Glomerular endothelial cell (primary cell): ENCODE data around the gene ISOC2. TPM values are rescaled to one million over a fixed set of nuclear protein-coding genes. Genes with fewer than 3 reads are reported as not detected.

ENCODE experiments used
- DNase-seq: peaks from one replicate; pipeline ENCODE4 v3.0.0-alpha.2; 2011; ENCODE audit warnings: low read depth, low spot score; ENCODE audit errors: extremely low read depth
- total RNA-seq: library from RNA; depleted of rRNA; stranded (reverse); fragments of >200 nt; gene quantifications from 2 replicates; pipeline ENCODE4 v1.2.3, GENCODE V29; 2015

The ISOC2 gene
- total RNA-seq, 1 donor from 2014 or later = 52.1 TPM

DNA sequence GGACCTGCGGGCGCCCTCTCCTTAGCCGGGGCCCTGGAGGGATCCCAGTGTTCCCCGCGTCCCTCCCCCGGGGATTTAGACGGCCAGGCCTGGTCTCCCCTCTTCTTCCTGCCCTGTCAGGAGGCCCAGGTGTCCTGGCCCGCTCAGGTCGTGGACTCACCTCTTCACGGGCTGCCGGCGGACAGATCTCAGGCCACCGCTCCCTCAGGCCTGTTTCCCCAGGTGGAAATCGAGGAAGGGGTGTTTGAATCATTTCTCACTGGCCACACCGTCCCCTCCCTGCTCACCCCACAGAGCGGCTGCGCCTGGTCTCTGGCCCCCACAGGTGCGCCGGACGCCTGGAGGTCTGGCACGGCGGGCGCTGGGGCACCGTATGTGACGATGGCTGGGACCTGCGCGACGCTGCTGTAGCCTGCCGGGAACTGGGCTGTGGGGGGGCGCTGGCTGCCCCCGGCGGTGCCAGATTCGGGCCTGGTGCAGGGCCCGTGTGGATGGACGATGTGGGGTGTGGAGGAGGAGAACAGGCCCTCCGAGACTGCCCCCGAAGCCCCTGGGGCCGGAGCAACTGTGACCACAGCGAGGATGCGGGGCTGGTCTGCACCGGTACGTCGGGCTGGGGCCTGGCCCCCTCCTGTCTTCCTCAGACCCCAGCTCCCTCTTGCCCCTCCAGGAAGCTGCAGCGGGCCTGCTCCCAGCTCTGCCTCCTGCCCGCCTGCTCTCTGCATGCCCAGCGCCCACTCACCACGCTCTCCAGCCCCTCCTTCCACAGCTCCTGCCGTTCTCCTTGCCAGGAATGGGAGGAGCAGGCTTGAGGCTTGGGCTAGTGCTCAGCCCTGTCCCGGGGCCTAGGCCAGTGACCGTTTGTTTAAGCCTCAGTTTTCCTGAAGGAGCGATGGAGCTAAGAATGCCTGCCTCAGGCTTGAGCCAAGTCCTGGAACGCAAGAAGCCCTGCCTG, 29.3 kb upstream of the ISOC2 start:
- no peak for DNase-seq

DNA sequence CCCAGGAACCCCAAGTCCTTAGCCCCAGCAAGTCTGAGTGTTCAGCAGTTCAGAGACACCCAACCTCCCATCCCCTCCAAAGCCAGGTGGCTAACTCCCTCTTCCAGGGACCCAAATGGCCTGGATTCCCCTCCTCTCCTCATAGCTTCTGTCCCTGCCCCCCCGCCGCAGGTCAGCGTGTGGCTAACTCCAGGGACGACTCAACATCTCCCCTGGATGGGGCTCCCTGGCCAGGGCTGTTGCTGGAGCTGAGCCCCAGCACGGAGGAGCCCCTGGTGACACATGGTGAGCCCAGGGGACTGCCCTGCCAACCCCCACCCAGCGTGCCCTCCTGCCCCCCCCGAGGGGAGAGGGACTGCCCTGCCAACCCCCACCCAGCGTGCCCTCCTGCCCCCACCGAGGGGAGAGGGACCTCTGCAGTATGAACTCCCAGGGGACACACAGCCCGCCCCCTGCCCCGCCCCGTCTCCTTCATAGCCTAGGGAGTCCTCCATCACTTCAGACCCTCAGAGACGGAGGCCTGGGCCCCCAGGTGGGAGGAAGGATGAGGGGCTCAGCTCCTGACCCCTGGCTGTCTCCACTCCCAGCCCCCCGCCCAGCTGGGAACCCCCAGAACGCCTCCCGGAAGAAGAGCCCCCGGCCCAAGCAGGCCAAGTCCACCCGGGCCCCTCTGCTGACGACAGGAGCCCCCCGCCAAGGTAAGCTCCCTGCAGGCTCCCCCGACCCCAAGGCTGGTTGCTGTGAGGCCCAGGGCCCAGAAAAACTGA, 28.5 kb upstream of the ISOC2 start:
- no peak for DNase-seq

DNA sequence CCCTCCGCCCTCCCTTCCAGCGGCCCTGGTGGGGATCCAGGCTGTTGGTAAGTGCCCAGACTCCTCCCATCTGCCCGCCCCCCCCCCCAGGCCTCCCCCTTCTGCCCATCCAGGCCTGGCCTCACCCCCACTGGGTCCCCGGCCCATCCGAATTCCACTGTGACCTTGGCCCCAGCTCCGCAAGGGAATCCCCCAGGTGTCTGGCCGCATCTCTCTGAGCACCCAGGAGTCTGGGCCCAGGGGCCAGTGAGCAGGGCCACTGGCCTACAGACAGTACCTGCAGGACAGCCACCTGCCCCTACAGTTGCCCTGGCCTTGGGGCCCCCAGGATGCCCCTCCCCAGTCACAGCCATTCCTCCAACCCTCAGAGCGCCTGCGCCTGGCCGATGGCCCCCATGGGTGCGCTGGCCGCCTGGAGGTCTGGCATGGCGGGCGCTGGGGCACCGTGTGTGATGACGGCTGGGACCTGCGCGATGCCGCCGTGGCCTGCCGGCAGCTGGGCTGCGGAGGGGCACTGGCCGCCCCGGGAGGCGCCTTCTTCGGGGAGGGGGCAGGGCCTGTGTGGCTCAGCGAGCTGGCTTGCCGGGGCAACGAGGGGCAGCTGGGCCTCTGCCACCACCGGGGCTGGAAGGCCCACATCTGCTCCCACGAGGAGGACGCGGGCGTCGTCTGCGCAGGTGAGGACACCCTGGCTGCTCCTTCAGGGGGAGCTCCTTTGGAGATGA, 27.7 kb upstream of the ISOC2 start:
- no peak for DNase-seq

DNA sequence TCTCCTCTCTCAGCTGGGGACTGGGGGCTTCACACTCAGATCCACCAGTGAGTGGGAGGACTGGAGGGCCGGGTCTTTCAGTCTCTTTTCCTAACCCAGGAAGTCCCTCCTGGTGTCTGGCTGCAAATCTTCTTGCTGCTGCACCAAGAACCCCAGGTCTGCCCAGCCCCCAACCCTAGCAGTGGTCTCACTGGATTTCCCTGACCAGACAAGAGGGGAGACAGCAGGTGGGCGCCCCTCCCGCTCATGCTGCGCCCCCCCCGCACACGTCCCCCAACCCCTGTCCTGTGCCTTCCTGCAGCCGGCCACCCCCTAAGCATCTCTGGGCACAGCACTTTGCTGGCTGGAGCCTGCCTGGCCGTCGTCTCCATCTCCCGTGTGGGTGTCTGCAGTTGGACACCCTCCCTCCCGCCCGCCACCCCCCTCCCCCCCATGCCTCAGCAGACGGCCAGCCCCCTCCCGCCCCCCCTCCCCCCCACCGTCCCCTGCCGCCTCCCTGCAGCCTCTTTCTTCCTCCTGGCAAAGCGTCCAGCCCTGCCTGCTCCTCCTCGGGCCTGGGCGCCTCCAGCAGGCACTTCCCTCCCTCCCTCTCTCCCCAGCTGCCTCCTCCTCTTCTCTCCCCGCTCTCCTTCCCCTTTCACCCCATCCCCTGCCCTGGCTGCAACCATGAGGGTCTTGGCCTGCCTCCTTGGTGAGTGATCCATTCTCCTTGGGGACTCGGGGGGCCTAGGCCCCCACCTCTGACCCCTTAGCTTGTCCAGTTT, 26.7 kb upstream of the ISOC2 start, which contains the start of gene SSC5D:
Gene SSC5D, plus strand, starts transcription at position 513 of the 764 bp plus-strand sequence. Its CDS starts 154 bp downstream, at position 667.
- no peak for DNase-seq

DNA sequence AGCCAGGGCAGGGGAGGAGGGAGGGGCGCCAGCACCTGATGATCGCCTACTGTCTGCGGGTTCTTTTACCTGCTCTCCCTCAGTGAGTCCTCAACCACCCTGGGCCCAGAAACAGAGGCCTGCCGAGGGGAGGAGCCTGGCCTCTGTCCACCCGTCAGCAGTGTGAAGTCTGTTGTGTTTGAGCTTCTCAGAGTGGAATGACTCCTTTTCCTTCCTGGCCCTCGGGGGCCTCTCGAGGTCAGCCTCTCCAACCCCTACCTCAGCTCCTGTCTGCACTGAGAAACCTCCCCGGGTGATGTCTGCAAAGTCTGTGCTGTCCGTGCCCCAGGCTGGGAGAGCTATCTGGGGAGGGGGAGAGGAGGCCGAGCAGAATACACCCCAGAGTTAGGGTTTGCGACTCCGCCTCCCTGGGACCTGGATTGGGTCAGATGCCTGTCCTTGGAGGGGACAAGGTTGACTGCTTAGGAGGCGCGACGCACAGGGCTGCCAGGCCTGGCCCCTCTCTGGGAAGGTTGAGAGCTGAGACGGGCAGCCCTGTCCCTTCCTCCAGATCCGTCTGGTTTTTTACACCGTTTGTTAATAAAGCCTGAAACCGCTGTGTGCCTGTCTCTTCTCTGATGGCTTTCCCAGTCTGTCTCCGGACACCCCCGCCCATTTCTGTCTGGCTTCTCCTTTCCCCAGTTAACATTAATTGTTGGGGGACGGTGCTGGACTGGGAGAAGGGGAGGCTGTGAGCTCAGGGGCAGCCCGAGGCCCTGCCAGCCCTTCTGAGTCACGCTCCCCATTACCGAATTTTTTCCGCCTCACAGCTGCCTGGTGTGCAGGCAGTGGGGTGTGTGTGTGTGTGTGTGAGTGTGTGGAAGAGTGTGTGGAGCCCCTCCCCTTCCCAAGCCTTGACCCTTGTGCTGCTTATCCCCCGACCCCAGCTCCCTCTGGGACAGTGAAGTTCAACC, 25.8 kb upstream of the ISOC2 start:
- no peak for DNase-seq

DNA sequence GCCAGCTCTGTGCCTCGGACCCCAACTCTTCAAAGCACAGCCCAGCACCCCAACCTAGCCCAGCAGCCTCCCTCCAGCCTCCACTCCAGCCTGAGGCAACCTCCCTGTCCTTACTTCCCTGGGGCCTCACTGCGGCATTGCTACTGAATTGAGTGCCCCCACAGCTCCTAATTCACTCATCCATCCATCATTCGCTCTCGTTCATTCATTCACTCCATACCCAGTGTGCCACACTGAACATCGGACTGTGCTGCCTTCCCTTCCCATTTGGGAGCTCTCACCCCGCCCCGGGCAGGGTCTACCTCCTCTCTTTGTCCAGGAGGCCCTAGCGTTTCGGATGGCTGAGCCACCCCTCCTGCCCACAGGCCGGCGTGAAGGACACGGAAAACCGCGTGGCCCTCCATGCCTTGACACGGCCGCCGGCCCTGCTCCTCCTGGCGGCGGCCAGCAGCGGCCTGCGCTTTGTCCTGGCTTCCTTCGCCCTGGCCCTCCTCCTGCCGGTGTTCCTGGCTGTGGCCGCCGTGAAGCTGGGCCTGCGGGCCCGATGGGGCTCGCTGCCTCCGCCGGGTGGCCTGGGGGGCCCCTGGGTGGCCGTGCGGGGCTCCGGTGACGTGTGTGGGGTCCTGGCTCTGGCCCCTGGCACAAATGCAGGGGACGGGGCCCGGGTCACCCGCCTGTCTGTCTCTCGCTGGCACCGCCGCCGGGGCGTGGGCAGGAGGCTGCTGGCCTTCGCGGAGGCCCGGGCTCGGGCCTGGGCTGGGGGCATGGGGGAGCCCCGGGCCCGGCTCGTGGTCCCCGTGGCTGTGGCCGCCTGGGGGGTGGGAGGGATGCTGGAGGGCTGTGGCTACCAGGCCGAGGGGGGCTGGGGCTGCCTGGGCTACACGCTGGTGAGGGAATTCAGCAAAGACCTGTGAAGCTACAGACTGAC, 24.9 kb upstream of the ISOC2 start:
- no peak for DNase-seq

DNA sequence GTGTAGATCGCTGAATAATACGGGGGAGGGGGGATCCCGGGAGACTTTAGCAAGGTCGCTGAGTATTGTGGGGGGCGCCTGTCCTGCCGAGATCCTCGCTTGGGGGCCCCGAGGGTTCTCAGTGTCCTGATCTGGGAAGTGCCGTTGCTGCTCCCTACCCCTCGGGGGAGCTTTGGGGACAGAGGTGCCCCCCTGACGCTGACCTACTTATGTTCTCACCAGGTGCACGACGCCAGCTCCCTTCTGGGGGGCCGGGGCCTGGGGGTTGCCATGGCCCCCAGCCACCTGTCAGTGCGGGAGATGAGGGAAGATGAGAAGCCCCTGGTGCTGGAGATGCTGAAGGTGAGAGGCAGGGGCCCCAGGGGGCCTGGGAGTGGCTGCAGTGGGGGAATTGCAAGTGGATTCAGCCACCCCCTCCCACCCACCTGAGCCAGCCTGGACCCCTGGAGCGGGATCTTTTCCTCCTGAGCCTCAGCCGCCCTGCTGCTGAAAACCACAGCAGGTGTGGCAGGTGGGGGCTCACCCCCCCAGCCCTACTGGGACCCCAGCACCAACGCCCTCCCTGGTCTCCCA, 24.1 kb upstream of the ISOC2 start:
- no peak for DNase-seq

DNA sequence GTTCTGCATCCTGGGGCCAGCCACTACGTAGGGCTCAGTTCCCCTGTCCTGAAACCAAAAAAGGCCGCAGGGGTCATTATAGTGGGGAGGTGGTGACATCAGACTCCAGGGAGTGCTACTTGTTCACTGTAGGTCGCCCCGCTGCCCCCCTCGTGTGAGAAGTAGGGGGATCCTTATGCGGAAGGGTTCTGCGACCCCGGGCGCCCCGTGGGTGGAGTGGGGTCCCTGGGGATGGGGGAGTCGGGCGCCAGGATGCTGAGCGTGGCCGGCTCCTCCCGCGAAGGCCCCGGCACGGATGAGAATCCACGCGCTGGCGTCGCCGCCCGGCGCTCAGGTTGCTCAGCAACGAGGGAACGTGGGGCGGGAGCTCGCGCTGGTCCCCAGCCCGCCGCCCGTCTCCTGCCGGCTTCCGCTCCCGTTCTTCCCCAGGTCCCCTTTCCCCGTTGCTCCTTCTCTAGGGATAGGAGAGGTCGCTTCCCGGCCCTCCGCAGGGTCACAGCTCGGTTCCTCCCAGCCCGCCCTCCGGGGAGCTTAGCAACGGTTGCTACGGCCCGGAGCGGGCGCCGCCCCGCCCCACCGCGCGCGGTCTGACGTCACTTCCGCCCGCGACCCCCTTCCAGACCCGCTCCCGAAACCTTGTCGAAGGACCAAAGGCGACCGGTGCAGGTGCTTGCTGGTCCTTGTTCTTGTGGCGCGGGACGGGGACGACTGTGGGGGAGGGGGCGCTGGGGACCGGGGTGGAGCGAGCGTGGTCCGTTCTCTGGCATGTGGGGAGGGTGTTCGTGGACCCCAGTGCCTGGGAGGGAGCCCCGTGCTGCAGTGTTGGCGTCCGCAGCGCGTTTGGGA, 23.4 kb upstream of the ISOC2 start, which contains the start of gene NAT14:
Gene NAT14, plus strand, starts transcription at position 596 of the 846 bp plus-strand sequence. CDS start 521 bp downstream, outside the sequence.
- no peak for DNase-seq

DNA sequence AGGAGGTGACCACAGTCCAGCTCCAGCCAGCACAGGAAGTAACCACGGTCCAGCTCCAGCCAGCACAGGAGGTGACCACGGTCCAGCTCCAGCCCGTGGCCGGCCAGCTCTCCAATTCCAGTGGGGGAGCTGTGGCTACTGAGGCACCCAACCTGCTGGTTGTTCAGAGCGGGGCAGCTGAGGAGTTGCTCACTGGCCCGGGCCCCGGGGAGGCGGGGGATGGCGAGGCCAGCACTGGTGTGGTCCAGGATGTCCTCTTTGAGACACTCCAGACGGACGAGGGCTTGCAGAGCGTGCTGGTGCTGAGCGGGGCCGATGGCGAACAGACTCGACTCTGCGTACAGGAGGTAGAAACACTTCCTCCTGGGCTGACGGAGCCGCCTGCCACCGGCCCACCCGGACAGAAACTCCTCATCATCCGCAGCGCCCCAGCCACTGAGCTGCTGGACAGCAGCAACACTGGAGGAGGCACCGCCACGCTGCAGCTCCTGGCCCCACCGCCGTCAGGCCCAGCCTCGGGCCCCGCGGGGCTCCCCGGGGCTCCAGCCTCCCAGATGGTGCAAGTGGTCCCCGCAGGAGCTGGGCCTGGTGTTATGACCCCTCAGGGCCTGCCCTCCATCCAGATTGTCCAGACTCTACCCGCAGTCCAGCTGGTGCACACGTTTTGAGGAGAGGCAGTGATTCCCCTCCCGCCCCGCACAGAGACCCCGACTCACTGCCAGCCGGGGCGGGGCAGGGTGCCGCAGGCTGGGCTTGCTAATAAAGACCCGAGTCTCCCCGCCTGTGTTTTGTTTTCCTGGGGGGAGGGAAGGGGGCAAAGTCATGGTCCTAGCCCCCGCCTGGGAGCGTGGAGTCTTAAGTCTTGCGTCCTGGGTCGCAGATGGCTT, 22.5 kb upstream of the ISOC2 start:
- no peak for DNase-seq

DNA sequence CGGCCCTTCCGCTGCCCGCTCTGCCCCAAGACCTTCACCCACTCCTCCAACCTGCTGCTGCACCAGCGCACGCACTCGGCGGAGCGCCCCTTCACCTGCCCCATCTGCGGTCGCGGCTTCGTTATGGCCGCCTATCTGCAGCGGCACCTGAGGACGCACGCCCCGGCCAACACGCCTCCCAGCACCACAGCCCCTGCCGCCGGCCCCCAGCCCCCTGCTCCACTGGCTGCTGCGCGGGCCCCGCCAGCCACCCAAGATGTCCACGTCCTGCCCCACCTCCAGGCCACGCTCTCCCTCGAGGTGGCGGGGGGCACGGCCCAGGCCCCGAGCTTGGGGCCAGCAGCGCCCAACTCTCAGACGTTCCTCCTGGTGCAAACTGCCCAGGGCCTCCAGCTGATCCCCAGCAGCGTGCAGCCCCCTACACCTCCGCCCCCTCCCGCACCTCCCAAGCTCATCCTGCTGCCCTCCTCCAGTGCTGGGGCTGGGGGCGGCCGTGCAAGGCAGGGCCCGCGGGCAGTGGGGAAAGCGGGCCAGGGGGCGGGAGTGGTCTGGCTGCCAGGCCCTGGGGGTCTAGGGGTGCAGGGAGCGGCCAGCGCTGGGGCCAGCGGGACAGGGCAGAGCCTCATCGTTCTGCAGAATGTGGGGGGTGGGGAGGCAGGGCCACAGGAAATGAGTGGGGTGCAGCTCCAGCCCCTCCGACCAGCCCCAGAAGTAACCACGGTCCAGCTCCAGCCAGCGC, 21.7 kb upstream of the ISOC2 start:
- DNase-seq = no peak

DNA sequence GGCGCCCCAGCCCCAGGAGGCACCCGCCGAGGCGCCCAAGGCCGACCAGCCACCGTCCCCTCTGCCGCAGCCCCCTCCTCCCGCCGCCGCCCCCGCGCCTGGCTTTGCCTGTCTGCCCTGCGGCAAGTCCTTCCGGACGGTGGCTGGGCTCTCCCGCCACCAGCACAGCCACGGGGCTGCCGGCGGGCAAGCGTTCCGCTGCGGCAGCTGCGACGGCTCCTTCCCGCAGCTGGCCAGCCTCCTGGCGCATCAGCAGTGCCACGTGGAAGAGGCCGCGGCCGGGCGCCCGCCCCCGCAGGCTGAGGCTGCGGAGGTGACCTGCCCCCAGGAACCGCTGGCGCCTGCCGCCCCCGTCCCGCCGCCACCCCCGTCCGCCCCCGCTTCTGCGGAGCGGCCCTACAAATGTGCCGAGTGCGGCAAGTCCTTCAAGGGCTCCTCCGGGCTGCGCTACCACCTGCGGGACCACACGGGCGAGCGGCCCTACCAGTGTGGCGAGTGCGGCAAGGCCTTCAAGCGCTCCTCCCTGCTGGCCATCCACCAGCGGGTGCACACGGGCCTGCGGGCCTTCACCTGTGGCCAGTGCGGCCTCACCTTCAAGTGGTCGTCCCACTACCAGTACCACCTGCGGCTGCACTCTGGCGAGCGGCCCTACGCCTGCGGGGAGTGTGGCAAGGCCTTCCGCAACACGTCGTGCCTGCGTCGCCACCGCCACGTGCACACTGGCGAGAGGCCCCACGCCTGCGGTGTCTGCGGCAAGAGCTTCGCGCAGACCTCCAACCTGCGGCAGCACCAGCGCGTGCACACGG, 20.9 kb upstream of the ISOC2 start:
- no peak for DNase-seq

DNA sequence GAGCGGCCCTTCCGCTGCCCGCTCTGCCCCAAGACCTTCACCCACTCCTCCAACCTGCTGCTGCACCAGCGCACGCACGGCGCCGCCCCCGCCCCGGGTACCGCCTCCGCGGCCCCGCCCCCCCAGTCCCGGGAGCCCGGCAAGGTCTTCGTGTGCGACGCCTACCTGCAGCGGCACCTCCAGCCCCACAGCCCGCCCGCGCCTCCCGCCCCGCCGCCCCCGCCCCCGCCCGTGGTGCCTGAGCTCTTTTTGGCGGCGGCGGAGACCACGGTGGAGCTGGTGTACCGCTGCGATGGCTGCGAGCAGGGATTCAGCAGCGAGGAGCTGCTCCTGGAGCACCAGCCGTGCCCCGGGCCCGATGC, 20.3 kb upstream of the ISOC2 start:
- DNase-seq = no peak

DNA sequence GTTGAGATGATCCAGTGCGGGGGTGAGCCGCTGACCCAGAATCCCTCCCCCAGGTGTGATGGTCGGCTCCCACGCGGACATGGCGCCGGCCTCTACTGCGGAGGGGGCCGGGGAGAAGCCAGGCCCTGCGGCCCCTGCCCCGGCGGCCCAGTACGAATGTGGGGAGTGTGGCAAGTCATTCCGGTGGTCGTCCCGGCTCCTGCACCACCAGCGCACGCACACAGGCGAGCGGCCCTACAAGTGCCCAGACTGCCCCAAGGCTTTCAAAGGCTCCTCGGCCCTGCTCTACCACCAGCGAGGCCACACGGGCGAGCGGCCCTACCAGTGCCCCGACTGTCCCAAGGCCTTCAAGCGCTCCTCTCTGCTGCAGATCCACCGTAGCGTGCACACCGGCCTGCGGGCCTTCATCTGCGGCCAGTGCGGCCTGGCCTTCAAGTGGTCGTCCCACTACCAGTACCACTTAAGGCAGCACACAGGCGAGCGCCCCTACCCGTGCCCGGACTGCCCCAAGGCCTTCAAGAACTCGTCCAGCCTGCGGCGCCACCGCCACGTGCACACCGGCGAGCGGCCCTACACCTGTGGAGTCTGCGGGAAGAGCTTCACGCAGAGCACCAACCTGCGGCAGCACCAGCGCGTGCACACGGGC, 19.8 kb upstream of the ISOC2 start:
- DNase-seq = no peak
